ENCODE measurements around the gene DCAF17. TPM values are rescaled to one million over a fixed set of nuclear protein-coding genes. Genes with fewer than 3 reads are reported as not detected.

The DCAF17 gene
- total RNA-seq, 1 donor from 2014 or later, result 19.2 TPM

DNA sequence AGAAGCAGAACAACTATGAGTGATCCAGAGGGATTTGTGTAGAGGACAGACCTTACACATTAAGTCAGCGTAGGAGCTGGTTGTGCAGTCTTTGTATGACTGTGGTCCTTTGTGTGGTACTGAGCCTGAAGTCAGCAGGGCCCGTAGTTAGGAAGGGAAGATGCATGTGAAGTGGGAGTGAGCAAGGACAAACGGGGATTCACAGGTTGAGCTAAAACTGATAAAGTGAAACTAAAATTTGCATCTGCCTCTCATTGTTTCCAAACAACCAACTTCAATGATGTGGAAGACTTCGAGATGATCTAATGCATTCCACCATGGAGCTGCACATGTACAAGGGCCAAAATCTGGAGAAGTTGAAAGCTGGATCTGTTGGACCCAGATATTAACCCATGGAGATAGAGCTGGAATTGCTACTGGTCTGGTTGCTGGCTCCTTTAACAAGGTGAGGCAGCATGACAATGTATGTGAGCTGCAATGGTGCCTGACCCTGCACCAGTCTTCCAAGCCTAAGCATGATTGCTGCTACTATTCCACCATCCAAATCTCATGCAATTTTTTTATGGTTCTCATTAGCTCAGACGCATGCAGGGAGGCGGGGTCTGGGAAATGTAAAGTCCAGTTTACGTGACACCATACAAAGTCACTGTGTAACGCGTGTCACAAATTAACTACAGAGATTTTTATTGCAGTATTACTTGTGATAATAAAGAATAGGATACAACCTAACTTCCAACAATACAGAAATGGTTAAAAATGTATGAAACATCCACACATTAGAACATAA, 76.1 kb downstream of the DCAF17 start:
- Mint-ChIP-seq H3K36me3 (ENCODE audit: unreplicated experiment) (no peaks in the 10 kb centered on the region), H3K27ac (ENCODE audit: unreplicated experiment) (no peak overlapping the region), H3K4me3 (ENCODE audit: unreplicated experiment) (no peak overlapping the region), H3K27me3 (ENCODE audit: unreplicated experiment) (no peaks in the 10 kb centered on the region), H3K4me1 (ENCODE audit: unreplicated experiment) (peaks cover 3% of the 10 kb centered on the region), H3K9me3 (ENCODE audit: unreplicated experiment) (no peaks in the 10 kb centered on the region)
- TF ChIP-seq, protein P1, sequence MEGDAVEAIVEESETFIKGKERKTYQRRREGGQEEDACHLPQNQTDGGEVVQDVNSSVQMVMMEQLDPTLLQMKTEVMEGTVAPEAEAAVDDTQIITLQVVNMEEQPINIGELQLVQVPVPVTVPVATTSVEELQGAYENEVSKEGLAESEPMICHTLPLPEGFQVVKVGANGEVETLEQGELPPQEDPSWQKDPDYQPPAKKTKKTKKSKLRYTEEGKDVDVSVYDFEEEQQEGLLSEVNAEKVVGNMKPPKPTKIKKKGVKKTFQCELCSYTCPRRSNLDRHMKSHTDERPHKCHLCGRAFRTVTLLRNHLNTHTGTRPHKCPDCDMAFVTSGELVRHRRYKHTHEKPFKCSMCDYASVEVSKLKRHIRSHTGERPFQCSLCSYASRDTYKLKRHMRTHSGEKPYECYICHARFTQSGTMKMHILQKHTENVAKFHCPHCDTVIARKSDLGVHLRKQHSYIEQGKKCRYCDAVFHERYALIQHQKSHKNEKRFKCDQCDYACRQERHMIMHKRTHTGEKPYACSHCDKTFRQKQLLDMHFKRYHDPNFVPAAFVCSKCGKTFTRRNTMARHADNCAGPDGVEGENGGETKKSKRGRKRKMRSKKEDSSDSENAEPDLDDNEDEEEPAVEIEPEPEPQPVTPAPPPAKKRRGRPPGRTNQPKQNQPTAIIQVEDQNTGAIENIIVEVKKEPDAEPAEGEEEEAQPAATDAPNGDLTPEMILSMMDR (IDR thresholded peaks at IDR 0.05), result no peak
- no peak for DNase-seq (ENCODE audit: extremely low spot score, unreplicated experiment)

DNA sequence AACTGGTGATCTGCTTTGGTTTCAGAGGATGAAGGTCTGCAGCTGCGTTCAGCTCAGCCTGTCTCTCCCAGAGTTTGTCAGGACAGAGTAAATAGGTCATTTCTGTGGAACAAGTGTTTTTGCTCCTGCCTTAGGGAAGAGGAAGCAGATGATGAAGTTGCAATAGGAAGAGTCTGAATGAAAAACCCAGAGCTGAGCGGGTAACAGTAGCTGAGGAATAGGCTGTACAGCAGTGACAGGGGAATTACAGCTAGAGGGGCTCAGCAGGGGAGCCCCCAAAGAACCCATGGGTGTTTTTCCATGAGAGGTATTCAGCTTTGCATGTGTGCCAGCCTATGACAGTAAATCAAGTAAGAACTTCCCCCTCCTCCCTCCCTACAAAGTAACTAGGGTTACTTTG, 78.0 kb downstream of the DCAF17 start:
- Mint-ChIP-seq H3K4me3 (ENCODE audit: unreplicated experiment) (no peak overlapping the region), H3K36me3 (ENCODE audit: unreplicated experiment) (no peaks in the 10 kb centered on the region), H3K4me1 (ENCODE audit: unreplicated experiment) (peaks cover 8% of the 10 kb centered on the region), H3K27me3 (ENCODE audit: unreplicated experiment) (no peaks in the 10 kb centered on the region), H3K27ac (ENCODE audit: unreplicated experiment) (no peak overlapping the region), H3K9me3 (ENCODE audit: unreplicated experiment) (no peaks in the 10 kb centered on the region)
- no peak for DNase-seq (ENCODE audit: extremely low spot score, unreplicated experiment)
- TF ChIP-seq, protein P1 (IDR thresholded peaks at IDR 0.05), result no peak

DNA sequence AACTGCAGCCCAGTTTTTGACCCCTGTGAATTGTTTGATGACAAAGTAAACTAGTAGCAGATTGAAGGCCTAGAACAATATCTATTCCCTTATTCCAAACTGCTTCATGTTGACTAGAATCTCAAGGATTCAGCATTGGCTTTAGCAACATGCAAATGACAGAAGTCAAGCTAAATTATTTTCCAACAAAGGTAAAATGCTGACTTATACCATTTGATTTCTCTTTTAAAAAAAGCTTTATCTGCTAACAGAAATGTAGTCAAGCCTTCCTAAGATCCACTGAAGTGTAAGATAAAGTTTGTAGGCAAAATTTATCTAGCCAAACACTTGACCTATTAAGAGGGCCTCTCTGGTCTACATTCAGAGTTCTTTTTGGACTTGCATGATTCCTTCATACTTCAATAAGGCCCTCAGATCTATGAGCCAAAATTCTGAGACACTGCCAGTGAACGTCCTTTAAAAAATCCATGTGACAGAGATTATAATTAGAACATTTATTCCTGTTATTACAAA, 78.7 kb downstream of the DCAF17 start:
- no peak overlapping the region for H3K4me3 Mint-ChIP-seq (ENCODE audit: unreplicated experiment)

DNA sequence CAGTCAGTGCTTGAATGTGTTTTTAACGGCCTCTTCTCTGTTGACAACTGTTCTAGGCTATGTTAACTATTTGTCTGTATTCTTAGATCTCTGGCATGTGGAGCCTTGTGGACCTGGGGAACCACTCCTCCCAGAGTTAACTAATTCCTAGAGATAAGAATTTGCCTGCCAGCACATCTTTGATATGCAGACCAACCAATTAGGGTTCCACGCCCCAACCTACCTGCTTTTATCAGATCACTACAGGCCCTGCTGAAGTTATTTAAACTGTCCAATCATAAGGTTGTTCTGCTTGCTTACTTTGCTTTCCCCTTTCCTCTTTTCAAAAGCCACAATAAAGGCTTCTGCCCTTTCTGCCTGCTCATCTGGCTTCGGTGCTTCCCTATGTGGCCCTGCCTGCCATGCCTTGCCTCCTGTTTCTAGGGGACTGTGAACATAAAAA, 79.7 kb downstream of the DCAF17 start:
- H3K27me3 Mint-ChIP-seq (ENCODE audit: unreplicated experiment), result no peaks in the 10 kb centered on the region

More for the DNA sequence above, 78.7 kb downstream of the DCAF17 start:
- TF ChIP-seq, protein P1 (IDR thresholded peaks at IDR 0.05), result no peak
- Mint-ChIP-seq H3K27ac (ENCODE audit: unreplicated experiment) (no peak overlapping the region), H3K4me1 (ENCODE audit: unreplicated experiment) (peaks cover 8% of the 10 kb centered on the region), H3K36me3 (ENCODE audit: unreplicated experiment) (no peaks in the 10 kb centered on the region), H3K27me3 (ENCODE audit: unreplicated experiment) (no peaks in the 10 kb centered on the region), H3K9me3 (ENCODE audit: unreplicated experiment) (no peaks in the 10 kb centered on the region)
- DNase-seq (ENCODE audit: extremely low spot score, unreplicated experiment), result no peak

More for the DNA sequence above, 79.7 kb downstream of the DCAF17 start:
- DNase-seq (ENCODE audit: extremely low spot score, unreplicated experiment), result no peak
- Mint-ChIP-seq H3K36me3 (ENCODE audit: unreplicated experiment) (no peaks in the 10 kb centered on the region), H3K27ac (ENCODE audit: unreplicated experiment) (no peak overlapping the region), H3K9me3 (ENCODE audit: unreplicated experiment) (no peaks in the 10 kb centered on the region), H3K4me1 (ENCODE audit: unreplicated experiment) (peaks cover 8% of the 10 kb centered on the region), H3K4me3 (ENCODE audit: unreplicated experiment) (no peak overlapping the region)
- TF ChIP-seq, protein P1 (IDR thresholded peaks at IDR 0.05), result no peak
